WTC11 (cell line): ENCODE data around the gene METTL23. TPM values are rescaled to one million over a fixed set of nuclear protein-coding genes. Genes with fewer than 3 reads are reported as not detected.

Source experiments
- ETV6 ChIP-seq: sonication (generic); formaldehyde crosslinking; IDR thresholded peaks from 2 replicates; pipeline ENCODE4 v1.8.1; 2022; ENCODE audit warnings: mild to moderate bottlenecking, missing genetic modification reagents
- KAT7 ChIP-seq: sonication (generic); formaldehyde crosslinking; IDR thresholded peaks from 2 replicates; pipeline ENCODE4 v1.8.1; 2023; ENCODE audit warnings: missing genetic modification reagents, mild to moderate bottlenecking, borderline replicate concordance
- NFATC4 ChIP-seq: fragments of 250-450 bp; sonication (Bioruptor Pico); IDR thresholded peaks from 2 replicates; pipeline ENCODE4 v1.9.0; 2021; ENCODE audit warnings: mild to moderate bottlenecking
- NFE2L1 ChIP-seq: sonication (generic); formaldehyde crosslinking; IDR thresholded peaks from 2 replicates; pipeline ENCODE4 v1.8.1; 2023; ENCODE audit warnings: missing genetic modification reagents
- NFYB ChIP-seq: sonication (generic); formaldehyde crosslinking; conservative IDR thresholded peaks from 2 replicates; pipeline ENCODE4 v1.8.0; 2022; ENCODE audit warnings: low read depth, missing genetic modification reagents
- NR3C1 ChIP-seq: sonication (generic); formaldehyde crosslinking; conservative IDR thresholded peaks from 2 replicates; pipeline ENCODE4 v1.8.1; 2023; ENCODE audit warnings: low read depth, mild to moderate bottlenecking, missing genetic modification reagents
- SP1 ChIP-seq: sonication (generic); formaldehyde crosslinking; conservative IDR thresholded peaks from 2 replicates; pipeline ENCODE4 v1.8.1; 2022; ENCODE audit warnings: missing genetic modification reagents
- TCF7 ChIP-seq: sonication (generic); formaldehyde crosslinking; IDR thresholded peaks from 2 replicates; pipeline ENCODE4 v1.8.0; 2022; ENCODE audit warnings: mild to moderate bottlenecking, low read depth, missing genetic modification reagents, moderate library complexity
- TEAD1 ChIP-seq: sonication (generic); formaldehyde crosslinking; IDR thresholded peaks from 2 replicates; pipeline ENCODE4 v1.8.0; 2022; ENCODE audit warnings: mild to moderate bottlenecking, missing genetic modification reagents
- ZNF232 ChIP-seq: sonication (generic); formaldehyde crosslinking; IDR thresholded peaks from 2 replicates; pipeline ENCODE4 v1.8.0; 2022; ENCODE audit warnings: mild to moderate bottlenecking, missing genetic modification reagents
- ZNF317 ChIP-seq: sonication (generic); formaldehyde crosslinking; IDR thresholded peaks from 2 replicates; pipeline ENCODE4 v1.8.1; 2023; ENCODE audit warnings: low read depth, mild to moderate bottlenecking, moderate library complexity, missing genetic modification reagents, borderline replicate concordance
- ZNF671 ChIP-seq: fragments of 250-450 bp; sonication (Bioruptor Pico); IDR thresholded peaks from 2 replicates; pipeline ENCODE4 v1.8.0; 2021; ENCODE audit warnings: mild to moderate bottlenecking
- total RNA-seq: library from RNA; stranded (reverse); gene quantifications from 3 replicates; pipeline ENCODE4 v1.2.3, GENCODE V29; 2021
- TF ChIP-seq, protein P1 (sequence below): sonication (generic); formaldehyde crosslinking; IDR thresholded peaks from 2 replicates; pipeline ENCODE4 v1.8.0; 2023; ENCODE audit warnings: missing genetic modification reagents, mild to moderate bottlenecking, borderline replicate concordance
- TF ChIP-seq, protein P2 (sequence below): sonication (generic); formaldehyde crosslinking; IDR thresholded peaks from 2 replicates; pipeline ENCODE4 v1.8.0; 2022; ENCODE audit warnings: mild to moderate bottlenecking, missing genetic modification reagents
- TF ChIP-seq, protein P3 (sequence below): sonication (generic); formaldehyde crosslinking; IDR thresholded peaks from 2 replicates; pipeline ENCODE4 v1.8.0; 2022; ENCODE audit warnings: missing genetic modification reagents
- TF ChIP-seq, protein P4 (sequence below): fragments of 250-450 bp; sonication (Bioruptor Pico); IDR thresholded peaks from 2 replicates; pipeline ENCODE4 v1.9.0; 2021; ENCODE audit warnings: moderate library complexity, mild to moderate bottlenecking, inconsistent platforms, borderline replicate concordance
- TF ChIP-seq, protein P5 (sequence below): sonication (generic); formaldehyde crosslinking; IDR thresholded peaks from 2 replicates; pipeline ENCODE4 v1.8.0; 2022; ENCODE audit warnings: mild to moderate bottlenecking, missing genetic modification reagents
- TF ChIP-seq, protein P6 (sequence below): sonication (generic); formaldehyde crosslinking; IDR thresholded peaks from 2 replicates; pipeline ENCODE4 v1.8.1; 2023; ENCODE audit warnings: mild to moderate bottlenecking, missing genetic modification reagents
- TF ChIP-seq, protein P7 (sequence below): sonication (generic); formaldehyde crosslinking; IDR thresholded peaks from 2 replicates; pipeline ENCODE4 v1.8.1; 2023; ENCODE audit warnings: mild to moderate bottlenecking, moderate library complexity, missing genetic modification reagents
- TF ChIP-seq, protein P8 (sequence below): sonication (generic); formaldehyde crosslinking; IDR thresholded peaks from 2 replicates; pipeline ENCODE4 v1.8.0; 2022; ENCODE audit warnings: mild to moderate bottlenecking, missing genetic modification reagents
- TF ChIP-seq, protein P9 (sequence below): sonication (generic); formaldehyde crosslinking; IDR thresholded peaks from 2 replicates; pipeline ENCODE4 v1.8.0; 2022; ENCODE audit warnings: mild to moderate bottlenecking, missing genetic modification reagents

Gene METTL23
- total RNA-seq, 1 experiment from 2014 or later: 48.5 TPM

DNA sequence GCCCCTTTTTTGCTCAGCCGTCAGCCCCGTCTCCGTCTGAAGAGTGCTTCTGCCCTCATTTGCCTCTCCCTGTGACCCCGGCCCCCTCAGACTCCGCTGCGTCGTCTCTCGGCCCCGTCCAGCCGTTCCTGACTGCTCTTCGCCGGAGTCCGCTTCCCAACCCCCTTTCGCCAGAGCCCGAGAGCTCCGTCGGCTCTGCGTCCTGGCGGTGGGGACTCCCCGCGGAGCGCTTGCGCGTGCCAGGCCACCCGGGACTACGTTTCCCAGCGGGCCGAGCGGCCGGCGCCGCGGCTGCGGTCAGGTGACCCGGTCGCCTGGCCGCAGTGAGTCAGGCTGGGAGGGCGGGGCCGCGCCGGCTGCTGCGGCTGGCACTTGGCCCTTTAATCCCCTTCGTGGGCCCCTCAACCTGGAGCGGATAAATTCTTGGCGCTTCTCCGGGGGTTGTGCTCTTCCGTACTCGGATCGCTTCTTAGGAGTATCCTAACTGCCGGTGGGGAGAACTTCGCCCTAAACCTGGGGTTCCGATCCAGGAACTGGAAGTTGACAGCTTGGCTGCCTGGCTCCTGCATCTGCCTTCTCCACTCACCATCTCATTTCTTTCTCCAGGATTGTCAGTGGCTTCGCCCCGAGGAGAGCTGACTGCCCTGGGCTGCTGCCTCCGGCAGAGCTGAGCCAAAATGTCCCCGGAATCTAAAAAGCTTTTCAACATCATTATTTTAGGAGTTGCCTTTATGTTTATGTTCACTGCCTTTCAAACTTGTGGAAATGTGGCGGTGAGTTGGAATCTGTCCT, 11.2 kb downstream of the METTL23 start, which contains the start of gene MFSD11 (continued):
- TF ChIP-seq, protein P1, sequence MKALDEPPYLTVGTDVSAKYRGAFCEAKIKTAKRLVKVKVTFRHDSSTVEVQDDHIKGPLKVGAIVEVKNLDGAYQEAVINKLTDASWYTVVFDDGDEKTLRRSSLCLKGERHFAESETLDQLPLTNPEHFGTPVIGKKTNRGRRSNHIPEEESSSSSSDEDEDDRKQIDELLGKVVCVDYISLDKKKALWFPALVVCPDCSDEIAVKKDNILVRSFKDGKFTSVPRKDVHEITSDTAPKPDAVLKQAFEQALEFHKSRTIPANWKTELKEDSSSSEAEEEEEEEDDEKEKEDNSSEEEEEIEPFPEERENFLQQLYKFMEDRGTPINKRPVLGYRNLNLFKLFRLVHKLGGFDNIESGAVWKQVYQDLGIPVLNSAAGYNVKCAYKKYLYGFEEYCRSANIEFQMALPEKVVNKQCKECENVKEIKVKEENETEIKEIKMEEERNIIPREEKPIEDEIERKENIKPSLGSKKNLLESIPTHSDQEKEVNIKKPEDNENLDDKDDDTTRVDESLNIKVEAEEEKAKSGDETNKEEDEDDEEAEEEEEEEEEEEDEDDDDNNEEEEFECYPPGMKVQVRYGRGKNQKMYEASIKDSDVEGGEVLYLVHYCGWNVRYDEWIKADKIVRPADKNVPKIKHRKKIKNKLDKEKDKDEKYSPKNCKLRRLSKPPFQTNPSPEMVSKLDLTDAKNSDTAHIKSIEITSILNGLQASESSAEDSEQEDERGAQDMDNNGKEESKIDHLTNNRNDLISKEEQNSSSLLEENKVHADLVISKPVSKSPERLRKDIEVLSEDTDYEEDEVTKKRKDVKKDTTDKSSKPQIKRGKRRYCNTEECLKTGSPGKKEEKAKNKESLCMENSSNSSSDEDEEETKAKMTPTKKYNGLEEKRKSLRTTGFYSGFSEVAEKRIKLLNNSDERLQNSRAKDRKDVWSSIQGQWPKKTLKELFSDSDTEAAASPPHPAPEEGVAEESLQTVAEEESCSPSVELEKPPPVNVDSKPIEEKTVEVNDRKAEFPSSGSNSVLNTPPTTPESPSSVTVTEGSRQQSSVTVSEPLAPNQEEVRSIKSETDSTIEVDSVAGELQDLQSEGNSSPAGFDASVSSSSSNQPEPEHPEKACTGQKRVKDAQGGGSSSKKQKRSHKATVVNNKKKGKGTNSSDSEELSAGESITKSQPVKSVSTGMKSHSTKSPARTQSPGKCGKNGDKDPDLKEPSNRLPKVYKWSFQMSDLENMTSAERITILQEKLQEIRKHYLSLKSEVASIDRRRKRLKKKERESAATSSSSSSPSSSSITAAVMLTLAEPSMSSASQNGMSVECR (CRISPR knock-in tag): 0 out of 2 replicates have a peak, but pooled peaks have one; percentile 15
- TF ChIP-seq TCF7 (CRISPR knock-in tag): no peak
- TF ChIP-seq, protein P2, sequence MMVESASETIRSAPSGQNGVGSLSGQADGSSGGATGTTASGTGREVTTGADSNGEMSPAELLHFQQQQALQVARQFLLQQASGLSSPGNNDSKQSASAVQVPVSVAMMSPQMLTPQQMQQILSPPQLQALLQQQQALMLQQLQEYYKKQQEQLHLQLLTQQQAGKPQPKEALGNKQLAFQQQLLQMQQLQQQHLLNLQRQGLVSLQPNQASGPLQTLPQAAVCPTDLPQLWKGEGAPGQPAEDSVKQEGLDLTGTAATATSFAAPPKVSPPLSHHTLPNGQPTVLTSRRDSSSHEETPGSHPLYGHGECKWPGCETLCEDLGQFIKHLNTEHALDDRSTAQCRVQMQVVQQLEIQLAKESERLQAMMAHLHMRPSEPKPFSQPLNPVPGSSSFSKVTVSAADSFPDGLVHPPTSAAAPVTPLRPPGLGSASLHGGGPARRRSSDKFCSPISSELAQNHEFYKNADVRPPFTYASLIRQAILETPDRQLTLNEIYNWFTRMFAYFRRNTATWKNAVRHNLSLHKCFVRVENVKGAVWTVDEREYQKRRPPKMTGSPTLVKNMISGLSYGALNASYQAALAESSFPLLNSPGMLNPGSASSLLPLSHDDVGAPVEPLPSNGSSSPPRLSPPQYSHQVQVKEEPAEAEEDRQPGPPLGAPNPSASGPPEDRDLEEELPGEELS (CRISPR knock-in tag): 0 out of 2 replicates have a peak, but pooled peaks have one; percentile 39
- TF ChIP-seq, protein P3, sequence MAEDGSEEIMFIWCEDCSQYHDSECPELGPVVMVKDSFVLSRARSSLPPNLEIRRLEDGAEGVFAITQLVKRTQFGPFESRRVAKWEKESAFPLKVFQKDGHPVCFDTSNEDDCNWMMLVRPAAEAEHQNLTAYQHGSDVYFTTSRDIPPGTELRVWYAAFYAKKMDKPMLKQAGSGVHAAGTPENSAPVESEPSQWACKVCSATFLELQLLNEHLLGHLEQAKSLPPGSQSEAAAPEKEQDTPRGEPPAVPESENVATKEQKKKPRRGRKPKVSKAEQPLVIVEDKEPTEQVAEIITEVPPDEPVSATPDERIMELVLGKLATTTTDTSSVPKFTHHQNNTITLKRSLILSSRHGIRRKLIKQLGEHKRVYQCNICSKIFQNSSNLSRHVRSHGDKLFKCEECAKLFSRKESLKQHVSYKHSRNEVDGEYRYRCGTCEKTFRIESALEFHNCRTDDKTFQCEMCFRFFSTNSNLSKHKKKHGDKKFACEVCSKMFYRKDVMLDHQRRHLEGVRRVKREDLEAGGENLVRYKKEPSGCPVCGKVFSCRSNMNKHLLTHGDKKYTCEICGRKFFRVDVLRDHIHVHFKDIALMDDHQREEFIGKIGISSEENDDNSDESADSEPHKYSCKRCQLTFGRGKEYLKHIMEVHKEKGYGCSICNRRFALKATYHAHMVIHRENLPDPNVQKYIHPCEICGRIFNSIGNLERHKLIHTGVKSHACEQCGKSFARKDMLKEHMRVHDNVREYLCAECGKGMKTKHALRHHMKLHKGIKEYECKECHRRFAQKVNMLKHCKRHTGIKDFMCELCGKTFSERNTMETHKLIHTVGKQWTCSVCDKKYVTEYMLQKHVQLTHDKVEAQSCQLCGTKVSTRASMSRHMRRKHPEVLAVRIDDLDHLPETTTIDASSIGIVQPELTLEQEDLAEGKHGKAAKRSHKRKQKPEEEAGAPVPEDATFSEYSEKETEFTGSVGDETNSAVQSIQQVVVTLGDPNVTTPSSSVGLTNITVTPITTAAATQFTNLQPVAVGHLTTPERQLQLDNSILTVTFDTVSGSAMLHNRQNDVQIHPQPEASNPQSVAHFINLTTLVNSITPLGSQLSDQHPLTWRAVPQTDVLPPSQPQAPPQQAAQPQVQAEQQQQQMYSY (CRISPR knock-in tag): 0 out of 2 replicates have a peak, but pooled peaks have one; percentile 16
- TF ChIP-seq, protein P4, sequence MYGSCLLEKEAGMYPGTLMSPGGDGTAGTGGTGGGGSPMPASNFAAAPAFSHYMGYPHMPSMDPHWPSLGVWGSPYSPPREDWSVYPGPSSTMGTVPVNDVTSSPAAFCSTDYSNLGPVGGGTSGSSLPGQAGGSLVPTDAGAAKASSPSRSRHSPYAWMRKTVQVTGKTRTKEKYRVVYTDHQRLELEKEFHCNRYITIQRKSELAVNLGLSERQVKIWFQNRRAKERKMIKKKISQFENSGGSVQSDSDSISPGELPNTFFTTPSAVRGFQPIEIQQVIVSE (CRISPR knock-in tag): no peak
- TF ChIP-seq ZNF317 (CRISPR knock-in tag): no peak
- TF ChIP-seq, protein P5, sequence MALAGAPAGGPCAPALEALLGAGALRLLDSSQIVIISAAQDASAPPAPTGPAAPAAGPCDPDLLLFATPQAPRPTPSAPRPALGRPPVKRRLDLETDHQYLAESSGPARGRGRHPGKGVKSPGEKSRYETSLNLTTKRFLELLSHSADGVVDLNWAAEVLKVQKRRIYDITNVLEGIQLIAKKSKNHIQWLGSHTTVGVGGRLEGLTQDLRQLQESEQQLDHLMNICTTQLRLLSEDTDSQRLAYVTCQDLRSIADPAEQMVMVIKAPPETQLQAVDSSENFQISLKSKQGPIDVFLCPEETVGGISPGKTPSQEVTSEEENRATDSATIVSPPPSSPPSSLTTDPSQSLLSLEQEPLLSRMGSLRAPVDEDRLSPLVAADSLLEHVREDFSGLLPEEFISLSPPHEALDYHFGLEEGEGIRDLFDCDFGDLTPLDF (CRISPR knock-in tag): no peak
- TF ChIP-seq, protein P6, sequence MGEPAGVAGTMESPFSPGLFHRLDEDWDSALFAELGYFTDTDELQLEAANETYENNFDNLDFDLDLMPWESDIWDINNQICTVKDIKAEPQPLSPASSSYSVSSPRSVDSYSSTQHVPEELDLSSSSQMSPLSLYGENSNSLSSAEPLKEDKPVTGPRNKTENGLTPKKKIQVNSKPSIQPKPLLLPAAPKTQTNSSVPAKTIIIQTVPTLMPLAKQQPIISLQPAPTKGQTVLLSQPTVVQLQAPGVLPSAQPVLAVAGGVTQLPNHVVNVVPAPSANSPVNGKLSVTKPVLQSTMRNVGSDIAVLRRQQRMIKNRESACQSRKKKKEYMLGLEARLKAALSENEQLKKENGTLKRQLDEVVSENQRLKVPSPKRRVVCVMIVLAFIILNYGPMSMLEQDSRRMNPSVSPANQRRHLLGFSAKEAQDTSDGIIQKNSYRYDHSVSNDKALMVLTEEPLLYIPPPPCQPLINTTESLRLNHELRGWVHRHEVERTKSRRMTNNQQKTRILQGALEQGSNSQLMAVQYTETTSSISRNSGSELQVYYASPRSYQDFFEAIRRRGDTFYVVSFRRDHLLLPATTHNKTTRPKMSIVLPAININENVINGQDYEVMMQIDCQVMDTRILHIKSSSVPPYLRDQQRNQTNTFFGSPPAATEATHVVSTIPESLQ (CRISPR knock-in tag): no peak
- TF ChIP-seq ZNF232 (CRISPR knock-in tag): no peak
- TF ChIP-seq NFATC4: no peak
- TF ChIP-seq NFYB (CRISPR knock-in tag): no peak
- no peak; the same call in 1 of the 2 replicates for TF ChIP-seq ETV6 (CRISPR knock-in tag)
- TF ChIP-seq, protein P7, sequence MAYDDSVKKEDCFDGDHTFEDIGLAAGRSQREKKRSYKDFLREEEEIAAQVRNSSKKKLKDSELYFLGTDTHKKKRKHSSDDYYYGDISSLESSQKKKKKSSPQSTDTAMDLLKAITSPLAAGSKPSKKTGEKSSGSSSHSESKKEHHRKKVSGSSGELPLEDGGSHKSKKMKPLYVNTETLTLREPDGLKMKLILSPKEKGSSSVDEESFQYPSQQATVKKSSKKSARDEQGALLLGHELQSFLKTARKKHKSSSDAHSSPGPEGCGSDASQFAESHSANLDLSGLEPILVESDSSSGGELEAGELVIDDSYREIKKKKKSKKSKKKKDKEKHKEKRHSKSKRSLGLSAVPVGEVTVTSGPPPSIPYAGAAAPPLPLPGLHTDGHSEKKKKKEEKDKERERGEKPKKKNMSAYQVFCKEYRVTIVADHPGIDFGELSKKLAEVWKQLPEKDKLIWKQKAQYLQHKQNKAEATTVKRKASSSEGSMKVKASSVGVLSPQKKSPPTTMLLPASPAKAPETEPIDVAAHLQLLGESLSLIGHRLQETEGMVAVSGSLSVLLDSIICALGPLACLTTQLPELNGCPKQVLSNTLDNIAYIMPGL (CRISPR knock-in tag): peak; percentile 29
- TF ChIP-seq SP1: peak; percentile 40; the same call in 1 of the 2 replicates
- no peak; the same call in 1 of the 2 replicates for TF ChIP-seq TEAD1 (CRISPR knock-in tag)
- no peak for TF ChIP-seq NR3C1 (CRISPR knock-in tag)
- no peak for TF ChIP-seq KAT7
- TF ChIP-seq ZNF671 (CRISPR knock-in tag): no peak
- TF ChIP-seq, protein P8, sequence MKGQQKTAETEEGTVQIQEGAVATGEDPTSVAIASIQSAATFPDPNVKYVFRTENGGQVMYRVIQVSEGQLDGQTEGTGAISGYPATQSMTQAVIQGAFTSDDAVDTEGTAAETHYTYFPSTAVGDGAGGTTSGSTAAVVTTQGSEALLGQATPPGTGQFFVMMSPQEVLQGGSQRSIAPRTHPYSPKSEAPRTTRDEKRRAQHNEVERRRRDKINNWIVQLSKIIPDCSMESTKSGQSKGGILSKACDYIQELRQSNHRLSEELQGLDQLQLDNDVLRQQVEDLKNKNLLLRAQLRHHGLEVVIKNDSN: peak; percentile 96
- TF ChIP-seq, protein P9, sequence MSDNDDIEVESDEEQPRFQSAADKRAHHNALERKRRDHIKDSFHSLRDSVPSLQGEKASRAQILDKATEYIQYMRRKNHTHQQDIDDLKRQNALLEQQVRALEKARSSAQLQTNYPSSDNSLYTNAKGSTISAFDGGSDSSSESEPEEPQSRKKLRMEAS (CRISPR knock-in tag): peak; percentile 82
- TF ChIP-seq NFE2L1 (CRISPR knock-in tag): peak; percentile 12; the same call in 1 of the 2 replicates
